Measurements from ENCODE around the gene PADI4. TPM values are rescaled to one million over a fixed set of nuclear protein-coding genes. Genes with fewer than 3 reads are reported as not detected.

Gene PADI4
- not detected in 2 replicates for total RNA-seq

GRCh38 chr1:17307946-17308345 is at the start of gene PADI4:
TSS of gene PADI4 (plus strand) at chr1:17308197. CDS start at chr1:17308223, 26 bp downstream.

GRCh38 chr1:17371896-17372295 is 63.9 kb downstream of the PADI4 start, which contains the start of gene PADI6:
TSS of gene PADI6 (plus strand) at chr1:17372196. CDS start at chr1:17372246, 50 bp downstream.

Small RNAs within 50 kb of the gene (small RNA-seq; reads per million reads assigned to genes)
- not detected for gene MIR3972

Other genes with a start within 250 kb of the PADI4 start
- gene PADI2, start 188.7 kb upstream of the PADI4 start, total RNA-seq, result 0.32 and 1.2 TPM in 2 replicates
- under 0.01 and 0.12 TPM in 2 replicates for gene PADI1, start 103.1 kb upstream of the PADI4 start, total RNA-seq
- 0.12 TPM in 1 of 2 replicates, not detected in the other for gene PADI3, start 59.1 kb upstream of the PADI4 start, total RNA-seq
- gene PADI6, start 64.0 kb downstream of the PADI4 start, total RNA-seq, result not detected in 2 replicates
- 41.7 and 54.5 TPM in 2 replicates for gene RCC2, start 131.5 kb downstream of the PADI4 start, total RNA-seq
- 27.1 and 29.5 TPM in 2 replicates for gene ARHGEF10L, start 231.5 kb downstream of the PADI4 start, total RNA-seq